GM23338 (cell line): ENCODE data around the gene PDE1C. TPM values are rescaled to one million over a fixed set of nuclear protein-coding genes. Genes with fewer than 3 reads are reported as not detected.

ENCODE experiments used
- CTCF ChIP-seq, 2 experiments: fragments of 200-600 bp in 1 of 2; sonication (generic) in 1 of 2; conservative IDR thresholded peaks; 2 replicates each; pipeline versions ENCODE4 v1.5.1 to v1.6.1; 2016 to 2017; ENCODE audit warnings: antibody characterized with exemption in 2 of 2, low read depth in 2 of 2, mild to moderate bottlenecking in 2 of 2, moderate library complexity in 1 of 2
- EZH2 ChIP-seq: fragments of 200-600 bp; sonication (generic); IDR thresholded peaks from one replicate; pipeline ENCODE4 v1.8.0; 2017; ENCODE audit warnings: antibody characterized with exemption, mild to moderate bottlenecking, low read depth; ENCODE audit not compliant: unreplicated experiment
- EZH2phosphoT487 ChIP-seq: fragments of 200-600 bp; sonication (generic); IDR thresholded peaks from one replicate; pipeline ENCODE4 v1.8.1; 2018; ENCODE audit warnings: antibody characterized with exemption; ENCODE audit not compliant: unreplicated experiment
- JUNB ChIP-seq: IDR thresholded peaks from one replicate; pipeline ENCODE4 v1.6.1; 2016; ENCODE audit warnings: antibody characterized with exemption; ENCODE audit not compliant: unreplicated experiment
- POLR2AphosphoS5 ChIP-seq: IDR thresholded peaks from 2 replicates; pipeline ENCODE4 v1.6.1; 2016; ENCODE audit warnings: antibody characterized with exemption, low read depth
- REST ChIP-seq: IDR thresholded peaks from one replicate; pipeline ENCODE4 v1.6.1; 2018; ENCODE audit warnings: antibody characterized with exemption; ENCODE audit not compliant: unreplicated experiment
- STAT1 ChIP-seq: IDR thresholded peaks from one replicate; pipeline ENCODE4 v1.6.1; 2016; ENCODE audit warnings: antibody characterized with exemption; ENCODE audit not compliant: unreplicated experiment
- ZNF331 ChIP-seq: fragments of 250-450 bp; sonication (Bioruptor Pico); IDR thresholded peaks from 2 replicates; pipeline ENCODE4 v1.5.0; 2020; ENCODE audit warnings: low read depth, mild to moderate bottlenecking, moderate library complexity
- ZNF462 ChIP-seq: fragments of 250-450 bp; sonication (Bioruptor Pico); IDR thresholded peaks from 2 replicates; pipeline ENCODE4 v1.5.0; 2020; ENCODE audit warnings: mild to moderate bottlenecking, moderate library complexity
- polyA plus RNA-seq: library from polyadenylated mRNA; unstranded; fragments of >200 nt; fragmentation: Nextera tagmentation; extraction: Ambion mirVana; gene quantifications from 2 replicates; pipeline ENCODE4 v1.2.1, GENCODE V29; 2016
- total RNA-seq: library from RNA; depleted of rRNA; stranded (reverse); fragments of >200 nt; shearing (Covaris generic); gene quantifications from 2 replicates; pipeline ENCODE4 v1.2.3, GENCODE V29; 2014

PDE1C gene
- total and polyA plus RNA-seq, 2 experiments from 2014 or later: 0.28 TPM; not detected in 1

GRCh38 chr7:31851119-31851518 is 219.1 kb downstream of the PDE1C start (continued):
- TF ChIP-seq ZNF462 (no peak), REST (no peak), JUNB (no peak), STAT1 (no peak), ZNF331 (CRISPR knock-in tag) (no peak), EZH2phosphoT487 (no peak), EZH2 (no peak), CTCF (conservative IDR thresholded peaks at IDR 0.05; ENCODE audit: low read depth in 2 of 2) (no peak), POLR2AphosphoS5 (no peak)
